NCI-H2029 treated with DMSO at 0.1 percent for 48 hours (cell line): ENCODE results near the gene OTOP1.
"Not testable (repeated sequence)": the region's sequence is repeated elsewhere in the genome, so short reads cannot be mapped to it uniquely, and the experiment has no call there.

Experiments
- DNase-seq: peaks from one replicate; lab custom pipeline; 2025; lab: John Stamatoyannopoulos, UW

The OTOP1 gene

DNA sequence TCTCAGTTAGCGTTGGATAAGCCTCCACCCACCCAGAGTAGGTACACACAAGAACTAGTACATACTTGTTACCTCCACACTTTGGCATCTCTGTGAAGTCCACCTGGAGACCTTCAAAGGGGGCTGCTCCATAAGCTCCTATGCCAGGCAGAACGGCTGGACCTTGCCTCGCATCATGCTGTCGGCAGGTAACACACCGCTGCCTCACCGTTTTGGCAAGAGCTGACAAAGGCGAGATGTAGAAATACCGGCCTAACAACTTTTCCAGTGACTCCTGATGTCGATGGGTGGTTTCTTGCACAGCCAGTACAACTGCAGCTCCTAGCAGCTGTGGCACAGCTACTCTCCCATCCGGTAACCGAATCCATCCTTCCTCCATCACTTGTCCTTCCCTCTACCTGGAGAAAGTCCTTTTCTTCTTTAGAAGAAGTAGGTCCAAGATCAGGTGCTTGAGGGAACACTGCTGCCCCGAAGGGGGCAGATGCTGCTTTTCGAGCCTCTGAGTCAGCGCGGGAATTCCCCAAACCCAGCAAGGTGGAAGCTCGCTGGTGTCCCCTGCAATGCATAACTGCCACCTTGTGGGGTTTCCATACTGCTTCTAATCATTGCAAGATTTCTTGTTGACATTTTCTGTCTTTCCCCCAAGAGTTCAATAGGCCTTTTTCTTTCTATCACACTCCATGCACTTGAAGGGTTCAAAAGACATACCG is 65.6 kb downstream of the OTOP1 start:
- not testable (repeated sequence) for DNase-seq

DNA sequence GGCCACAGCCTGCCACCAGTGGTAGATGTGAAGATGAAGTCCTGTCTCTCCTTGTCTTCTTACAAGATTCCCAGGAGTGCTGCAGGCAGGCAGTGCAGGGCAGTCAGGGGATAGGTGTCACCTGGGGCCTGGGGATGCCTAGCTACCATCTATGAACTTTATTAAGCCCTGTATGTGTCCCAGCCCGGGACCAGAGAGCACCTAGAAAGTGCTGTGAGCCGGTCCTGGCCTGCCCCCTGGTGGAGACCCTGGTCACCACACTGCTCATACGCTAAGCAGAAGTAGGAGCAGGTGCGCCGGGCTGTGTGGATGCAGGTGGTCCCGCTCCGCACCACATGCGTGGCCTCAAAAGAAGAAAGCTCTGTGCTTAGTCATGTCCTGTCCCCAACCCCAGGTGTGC is 81.1 kb downstream of the OTOP1 start:
- not testable (repeated sequence) for DNase-seq

DNA sequence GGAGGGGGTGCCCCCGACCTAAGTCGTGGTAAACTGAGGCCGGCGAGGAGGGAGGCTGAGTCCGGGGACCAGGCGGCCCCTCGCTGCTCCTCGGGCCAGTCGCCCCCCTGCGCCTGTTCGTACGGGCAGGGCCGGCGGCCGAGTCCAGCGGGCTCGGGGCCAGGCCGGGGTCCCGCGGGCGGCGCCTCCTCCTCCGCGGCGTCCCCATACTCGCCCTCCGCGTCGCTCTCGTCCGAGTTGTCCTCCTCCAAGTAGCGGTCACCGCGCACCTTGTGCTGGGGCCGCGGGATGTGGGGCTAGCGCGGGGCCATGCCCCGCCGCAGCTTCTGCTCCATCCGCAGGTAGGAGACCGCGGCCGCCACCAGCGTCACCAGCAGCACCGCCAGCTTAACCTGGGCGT is 83.4 kb downstream of the OTOP1 start:
- DNase-seq: not testable (repeated sequence)

- DNase-seq: not testable (repeated sequence)
Observed at GRCh38 chr4:4142679-4143078, 84.0 kb downstream of the OTOP1 start.

- not testable (repeated sequence) for DNase-seq
Observed at GRCh38 chr4:4141186-4141585, 85.5 kb downstream of the OTOP1 start.
